ENCODE data around the gene NRP1. TPM values are rescaled to one million over a fixed set of nuclear protein-coding genes. Genes with fewer than 3 reads are reported as not detected.

Gene NRP1
- polyA plus RNA-seq, 1 experiment = 218 TPM

GRCh38 chr10:33265621-33266020 lies 68.8 kb downstream of the NRP1 start:
- CTCF ChIA-PET = no interaction called here
- H3K27ac ChIP-seq (ENCODE audit: low read depth, low read length) = no peak overlapping the region
- no peak overlapping the region for H3K4me3 ChIP-seq (ENCODE audit: low read depth, low read length)
- H3K9me3 ChIP-seq (ENCODE audit: control insufficient read depth, insufficient read depth, low read length) = no peaks in the 10 kb centered on the region
- POLR2A ChIA-PET = no interaction called here
- no peak for TF ChIP-seq CTCF (IDR thresholded peaks at IDR 0.05; ENCODE audit: low read depth, low read length)
- no peaks in the 10 kb centered on the region for H3K27me3 ChIP-seq (ENCODE audit: control insufficient read depth, insufficient read depth, low read length)
- DNase-seq (ENCODE audit: low read depth, low spot score) = no peak

DNA sequence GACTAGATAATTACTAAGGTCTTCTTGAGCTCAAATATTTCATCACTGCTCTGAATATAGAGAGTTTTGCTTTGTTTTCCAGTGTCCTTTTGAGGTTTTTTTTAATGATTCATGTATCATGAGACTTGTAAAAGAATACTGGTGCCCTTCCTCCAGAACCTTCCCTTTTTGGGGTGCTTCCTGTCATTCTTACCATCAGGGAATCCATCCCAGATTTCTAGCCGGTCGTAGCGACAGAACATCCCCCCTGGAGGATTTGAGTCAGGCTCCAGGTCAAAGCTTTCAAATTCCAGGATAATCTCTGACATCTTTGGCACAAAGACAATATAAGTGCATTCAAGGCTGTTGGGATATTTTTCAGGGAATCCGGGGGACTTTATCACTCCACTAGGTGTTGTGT lies 71.0 kb downstream of the NRP1 start:
- Histone ChIP-seq H3K4me3 (ENCODE audit: low read depth, low read length) (no peak overlapping the region), H3K27me3 (ENCODE audit: control insufficient read depth, insufficient read depth, low read length) (no peaks in the 10 kb centered on the region), H3K9me3 (ENCODE audit: control insufficient read depth, insufficient read depth, low read length) (no peaks in the 10 kb centered on the region), H3K27ac (ENCODE audit: low read depth, low read length) (peak overlapping the region; percentile 89)
- CTCF ChIA-PET = interaction anchor here (0.7 kb wide), 1 partner anchor 837 kb away, joined by 3 read pairs; no protein-coding TSS in a partner anchor
- POLR2A ChIA-PET = interaction anchor here (0.6 to 1.7 kb wide), 6 partner anchors 10 to 120 kb away, joined by 3 to 14 read pairs (median 3); no protein-coding TSS in a partner anchor
- no peak for TF ChIP-seq CTCF (IDR thresholded peaks at IDR 0.05; ENCODE audit: low read depth, low read length)
- DNase-seq (ENCODE audit: low read depth, low spot score) = no peak

DNA sequence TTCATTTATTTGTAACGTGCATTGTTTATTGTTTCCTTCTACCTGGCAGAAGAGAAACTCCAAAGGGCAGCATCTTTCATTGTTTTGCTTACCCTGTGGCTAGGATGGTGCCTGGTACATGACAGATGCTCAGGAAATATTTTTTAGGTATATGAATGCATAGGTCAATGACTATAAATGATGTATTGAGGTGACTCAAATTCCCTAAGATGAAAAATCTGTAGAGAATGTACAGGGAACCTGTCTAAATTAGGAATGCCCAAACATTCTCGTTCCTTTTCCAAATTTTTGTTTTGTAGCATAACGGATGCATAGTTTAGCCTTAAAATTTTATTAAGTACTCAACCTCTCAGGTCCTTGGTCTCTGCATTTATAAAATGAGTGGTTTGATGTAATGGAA lies 71.6 kb downstream of the NRP1 start:
- H3K27ac ChIP-seq (ENCODE audit: low read depth, low read length) = peak overlapping the region; percentile 48
- no peaks in the 10 kb centered on the region for H3K9me3 ChIP-seq (ENCODE audit: control insufficient read depth, insufficient read depth, low read length)
- H3K27me3 ChIP-seq (ENCODE audit: control insufficient read depth, insufficient read depth, low read length) = no peaks in the 10 kb centered on the region
- ChIA-PET CTCF (interaction anchor here (0.7 kb wide), 1 partner anchor 837 kb away, joined by 3 read pairs; no protein-coding TSS in a partner anchor), POLR2A (interaction anchor here (1.2 to 1.7 kb wide), 3 partner anchors 11 to 70 kb away, joined by 3 to 14 read pairs (median 5); no protein-coding TSS in a partner anchor)
- no peak for DNase-seq (ENCODE audit: low read depth, low spot score)
- no peak overlapping the region for H3K4me3 ChIP-seq (ENCODE audit: low read depth, low read length)
- no peak for TF ChIP-seq CTCF (IDR thresholded peaks at IDR 0.05; ENCODE audit: low read depth, low read length)

DNA sequence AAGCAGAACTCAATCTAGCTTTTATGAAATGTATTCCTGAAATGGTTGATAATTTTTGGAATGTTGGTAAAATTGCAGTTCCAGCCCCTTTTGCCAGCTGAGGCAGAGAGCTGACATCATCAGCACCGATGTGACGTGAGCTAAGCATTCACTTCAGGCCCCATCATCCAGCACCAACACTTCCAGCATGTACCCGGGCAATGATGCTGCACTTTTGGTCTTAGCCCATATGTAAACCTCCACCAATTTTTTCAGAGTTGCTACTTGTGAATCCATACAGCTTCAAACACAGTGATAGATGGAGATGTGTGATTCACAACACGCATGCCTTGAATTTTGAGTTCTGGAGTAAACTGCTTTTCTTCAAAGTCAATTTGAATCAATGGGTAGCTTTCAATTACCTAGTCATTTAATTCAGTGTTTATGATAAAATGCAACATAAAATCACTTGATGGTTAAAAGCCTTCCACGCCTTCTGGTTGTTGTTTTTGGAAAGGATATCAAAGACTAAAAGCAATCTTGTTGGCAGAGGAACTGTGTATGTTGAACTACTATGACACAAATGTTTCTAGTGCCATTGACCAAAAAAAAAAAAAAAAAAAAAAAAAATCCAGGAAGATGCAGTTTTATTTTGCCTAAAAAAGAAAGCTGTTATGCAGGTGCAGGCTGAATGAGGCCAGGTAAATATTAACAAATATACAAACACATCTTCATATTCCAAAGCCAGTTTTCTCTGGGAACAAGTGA lies 73.9 kb downstream of the NRP1 start:
- CTCF ChIA-PET = interaction anchor here (0.6 to 1.6 kb wide), 4 partner anchors 13 to 225 kb away, joined by 3 to 6 read pairs (median 4); no protein-coding TSS in a partner anchor
- DNase-seq (ENCODE audit: low read depth, low spot score) = no peak
- Histone ChIP-seq H3K9me3 (ENCODE audit: control insufficient read depth, insufficient read depth, low read length) (no peaks in the 10 kb centered on the region), H3K27ac (ENCODE audit: low read depth, low read length) (no peak overlapping the region), H3K27me3 (ENCODE audit: control insufficient read depth, insufficient read depth, low read length) (no peaks in the 10 kb centered on the region), H3K4me3 (ENCODE audit: low read depth, low read length) (no peak overlapping the region)
- POLR2A ChIA-PET = no interaction called here
- no peak for TF ChIP-seq CTCF (IDR thresholded peaks at IDR 0.05; ENCODE audit: low read depth, low read length)

GRCh38 chr10:33258967-33259366 lies 75.5 kb downstream of the NRP1 start:
- no peak for TF ChIP-seq CTCF (IDR thresholded peaks at IDR 0.05; ENCODE audit: low read depth, low read length)
- Histone ChIP-seq H3K27ac (ENCODE audit: low read depth, low read length) (peak overlapping the region; percentile 3), H3K4me3 (ENCODE audit: low read depth, low read length) (no peak overlapping the region), H3K9me3 (ENCODE audit: control insufficient read depth, insufficient read depth, low read length) (no peaks in the 10 kb centered on the region), H3K27me3 (ENCODE audit: control insufficient read depth, insufficient read depth, low read length) (no peaks in the 10 kb centered on the region)
- ChIA-PET CTCF (no interaction called here), POLR2A (no interaction called here)
- DNase-seq (ENCODE audit: low read depth, low spot score) = no peak

Data from AG04450 (cell line).